ENCODE results near the gene PSME3IP1.

DNA sequence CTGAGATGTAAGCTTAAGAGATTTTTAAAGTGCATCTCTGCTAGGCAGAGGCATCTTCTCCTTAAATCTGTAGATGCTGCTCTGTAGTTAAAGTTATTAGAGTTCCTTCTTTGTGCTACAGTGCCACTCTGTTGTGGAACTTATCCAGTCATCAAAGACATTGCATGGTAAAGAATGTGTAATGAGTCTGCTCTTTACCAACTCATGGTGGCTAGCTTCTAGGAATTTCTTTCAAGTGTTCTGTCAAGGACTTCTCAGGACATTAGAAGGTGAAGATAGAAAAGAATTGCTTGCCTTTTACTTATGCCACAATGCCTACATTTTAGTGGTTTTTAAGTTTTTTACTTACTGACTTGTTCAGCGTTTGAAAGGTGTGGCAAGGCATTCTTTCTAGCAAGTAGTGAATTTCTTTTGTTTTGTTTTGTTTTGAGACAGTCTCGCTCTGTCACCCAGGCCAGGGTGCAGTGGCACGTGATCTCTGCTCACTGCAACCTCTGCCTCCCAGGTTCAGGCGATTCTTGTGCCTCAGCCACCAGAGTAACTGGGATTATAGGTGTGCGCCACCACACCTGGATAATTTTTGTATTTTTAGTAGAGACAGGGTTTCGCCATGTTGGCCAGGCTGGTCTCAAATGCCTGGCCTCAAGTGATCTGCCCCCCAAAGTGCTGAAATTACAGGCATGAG is 39.0 kb upstream of the PSME3IP1 start:
- no peak for TF ChIP-seq YY1 (IDR thresholded peaks at IDR 0.05; ENCODE audit: insufficient read depth, insufficient read length)
- no peak for TF ChIP-seq SUZ12 (IDR thresholded peaks at IDR 0.05; ENCODE audit: extremely low read depth, insufficient read depth, insufficient read length)

Data from NT2/D1 (cell line).